Glomerular endothelial cell (primary cell): ENCODE results near the gene IL6R. TPM values are rescaled to one million over a fixed set of nuclear protein-coding genes. Genes with fewer than 3 reads are reported as not detected.

Experiments
- DNase-seq: peaks from one replicate; pipeline ENCODE4 v3.0.0-alpha.2; 2011; ENCODE audit warnings: low read depth, low spot score; ENCODE audit errors: extremely low read depth
- total RNA-seq: library from RNA; depleted of rRNA; stranded (reverse); fragments of >200 nt; gene quantifications from 2 replicates; pipeline ENCODE4 v1.2.3, GENCODE V29; 2015

IL6R gene
- total RNA-seq, 1 donor from 2014 or later: 16.0 TPM

GRCh38 chr1:154446789-154447188 lies 41.6 kb downstream of the IL6R start:
- no peak for DNase-seq

- no peak for DNase-seq
Measured at GRCh38 chr1:154448331-154448811, 43.2 kb downstream of the IL6R start.

GRCh38 chr1:154453161-154453560 lies 48.0 kb downstream of the IL6R start:
- no peak for DNase-seq

- no peak for DNase-seq
Measured at GRCh38 chr1:154453574-154454352, 48.6 kb downstream of the IL6R start.

- no peak for DNase-seq
Measured at GRCh38 chr1:154454386-154455120, 49.4 kb downstream of the IL6R start.

GRCh38 chr1:154456631-154457030 lies 51.5 kb downstream of the IL6R start:
- DNase-seq: no peak

- no peak for DNase-seq
Measured at GRCh38 chr1:154459080-154459479, 53.9 kb downstream of the IL6R start.

GRCh38 chr1:154460695-154461260 lies 55.6 kb downstream of the IL6R start:
- no peak for DNase-seq

- DNase-seq: no peak
Measured at GRCh38 chr1:154463512-154463990, 58.4 kb downstream of the IL6R start.

- DNase-seq: no peak
Measured at GRCh38 chr1:154465621-154466195, 60.6 kb downstream of the IL6R start.

GRCh38 chr1:154466206-154466605 lies 61.1 kb downstream of the IL6R start:
- no peak for DNase-seq

- DNase-seq: no peak
Measured at GRCh38 chr1:154466921-154467417, 61.8 kb downstream of the IL6R start.

GRCh38 chr1:154467434-154468102 lies 62.4 kb downstream of the IL6R start:
- no peak for DNase-seq

- no peak for DNase-seq
Measured at GRCh38 chr1:154468535-154469250, 63.5 kb downstream of the IL6R start.

GRCh38 chr1:154469844-154470560 lies 64.9 kb downstream of the IL6R start:
- DNase-seq: no peak

GRCh38 chr1:154471304-154471703 lies 66.2 kb downstream of the IL6R start:
- no peak for DNase-seq

- DNase-seq: no peak
Measured at GRCh38 chr1:154474802-154475201, 69.7 kb downstream of the IL6R start.

GRCh38 chr1:154476791-154477190 lies 71.6 kb downstream of the IL6R start:
- DNase-seq: no peak

GRCh38 chr1:154478013-154478412 lies 72.9 kb downstream of the IL6R start:
- DNase-seq: no peak
